ENCODE data around the gene ZNF823. TPM values are rescaled to one million over a fixed set of nuclear protein-coding genes. Genes with fewer than 3 reads are reported as not detected.
A peak's percentile ranks its signal among the peaks of the same experiment; 100 is the strongest.

Gene ZNF823
- total and polyA plus RNA-seq, 9 of the 15 experiments (the other 6 are each of a cell fraction or from before 2014, with no cell fraction given): 4.0 to 13.4 (median 6.1) TPM

DNA sequence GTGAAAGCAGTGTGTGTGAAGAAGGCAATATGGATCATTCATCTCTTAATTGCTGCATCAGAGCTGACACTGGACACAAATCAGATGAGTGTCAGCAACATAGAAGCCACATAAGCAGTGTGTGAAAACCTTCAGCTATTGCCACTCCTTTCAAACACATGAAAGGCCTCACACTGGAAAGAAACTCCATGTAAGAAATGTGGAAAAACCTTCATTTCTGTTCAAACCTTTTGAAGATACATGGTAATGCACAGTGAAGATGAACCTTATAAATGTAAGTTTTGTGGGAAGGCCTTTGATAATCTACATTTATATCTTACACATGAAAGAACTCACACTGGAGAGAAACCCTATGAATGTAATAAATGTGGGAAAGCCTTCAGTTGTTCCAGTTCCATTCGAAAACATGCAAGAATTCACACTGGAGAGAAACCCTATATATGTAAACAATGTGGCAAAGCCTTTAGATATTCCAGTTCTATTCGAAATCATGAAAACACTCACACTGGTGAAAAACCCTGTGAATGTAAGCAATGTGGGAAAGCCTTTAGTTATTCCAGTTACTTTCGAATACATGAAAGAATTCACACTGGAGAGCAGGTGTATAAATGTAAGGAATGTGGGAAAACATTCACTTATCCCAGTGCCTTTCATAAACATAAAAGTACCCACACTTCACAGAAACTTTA lies 53.6 kb downstream of the ZNF823 start:
- FAIRE-seq: no peak
- intact Hi-C loops (cut with micrococcal nuclease): no loop called here
- no TSS peak for BruUV-seq (replicated peaks)
- TF ChIP-seq RBM22 (IDR thresholded peaks at IDR 0.05; ENCODE audit: low read depth, low read length, poor library complexity, severe bottlenecking): no peak
- 0 out of 2 replicates have a peak, but pooled peaks have one; percentile 25 for TF ChIP-seq XRCC3 (IDR thresholded peaks at IDR 0.05)
- TF ChIP-seq SLC30A9 (CRISPR knock-in tag; IDR thresholded peaks at IDR 0.05): no peak
- TF ChIP-seq MCM7 (IDR thresholded peaks at IDR 0.05): no peak
- TF ChIP-seq, protein P1, sequence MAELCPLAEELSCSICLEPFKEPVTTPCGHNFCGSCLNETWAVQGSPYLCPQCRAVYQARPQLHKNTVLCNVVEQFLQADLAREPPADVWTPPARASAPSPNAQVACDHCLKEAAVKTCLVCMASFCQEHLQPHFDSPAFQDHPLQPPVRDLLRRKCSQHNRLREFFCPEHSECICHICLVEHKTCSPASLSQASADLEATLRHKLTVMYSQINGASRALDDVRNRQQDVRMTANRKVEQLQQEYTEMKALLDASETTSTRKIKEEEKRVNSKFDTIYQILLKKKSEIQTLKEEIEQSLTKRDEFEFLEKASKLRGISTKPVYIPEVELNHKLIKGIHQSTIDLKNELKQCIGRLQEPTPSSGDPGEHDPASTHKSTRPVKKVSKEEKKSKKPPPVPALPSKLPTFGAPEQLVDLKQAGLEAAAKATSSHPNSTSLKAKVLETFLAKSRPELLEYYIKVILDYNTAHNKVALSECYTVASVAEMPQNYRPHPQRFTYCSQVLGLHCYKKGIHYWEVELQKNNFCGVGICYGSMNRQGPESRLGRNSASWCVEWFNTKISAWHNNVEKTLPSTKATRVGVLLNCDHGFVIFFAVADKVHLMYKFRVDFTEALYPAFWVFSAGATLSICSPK (IDR thresholded peaks at IDR 0.05; ENCODE audit: borderline replicate concordance): no peak
- TF ChIP-seq, protein P2, sequence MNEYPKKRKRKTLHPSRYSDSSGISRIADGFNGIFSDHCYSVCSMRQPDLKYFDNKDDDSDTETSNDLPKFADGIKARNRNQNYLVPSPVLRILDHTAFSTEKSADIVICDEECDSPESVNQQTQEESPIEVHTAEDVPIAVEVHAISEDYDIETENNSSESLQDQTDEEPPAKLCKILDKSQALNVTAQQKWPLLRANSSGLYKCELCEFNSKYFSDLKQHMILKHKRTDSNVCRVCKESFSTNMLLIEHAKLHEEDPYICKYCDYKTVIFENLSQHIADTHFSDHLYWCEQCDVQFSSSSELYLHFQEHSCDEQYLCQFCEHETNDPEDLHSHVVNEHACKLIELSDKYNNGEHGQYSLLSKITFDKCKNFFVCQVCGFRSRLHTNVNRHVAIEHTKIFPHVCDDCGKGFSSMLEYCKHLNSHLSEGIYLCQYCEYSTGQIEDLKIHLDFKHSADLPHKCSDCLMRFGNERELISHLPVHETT (CRISPR knock-in tag; conservative IDR thresholded peaks at IDR 0.05 in 1 of 2, IDR thresholded peaks at IDR 0.05 in 1 of 2): no peak
- TF ChIP-seq, protein P3, sequence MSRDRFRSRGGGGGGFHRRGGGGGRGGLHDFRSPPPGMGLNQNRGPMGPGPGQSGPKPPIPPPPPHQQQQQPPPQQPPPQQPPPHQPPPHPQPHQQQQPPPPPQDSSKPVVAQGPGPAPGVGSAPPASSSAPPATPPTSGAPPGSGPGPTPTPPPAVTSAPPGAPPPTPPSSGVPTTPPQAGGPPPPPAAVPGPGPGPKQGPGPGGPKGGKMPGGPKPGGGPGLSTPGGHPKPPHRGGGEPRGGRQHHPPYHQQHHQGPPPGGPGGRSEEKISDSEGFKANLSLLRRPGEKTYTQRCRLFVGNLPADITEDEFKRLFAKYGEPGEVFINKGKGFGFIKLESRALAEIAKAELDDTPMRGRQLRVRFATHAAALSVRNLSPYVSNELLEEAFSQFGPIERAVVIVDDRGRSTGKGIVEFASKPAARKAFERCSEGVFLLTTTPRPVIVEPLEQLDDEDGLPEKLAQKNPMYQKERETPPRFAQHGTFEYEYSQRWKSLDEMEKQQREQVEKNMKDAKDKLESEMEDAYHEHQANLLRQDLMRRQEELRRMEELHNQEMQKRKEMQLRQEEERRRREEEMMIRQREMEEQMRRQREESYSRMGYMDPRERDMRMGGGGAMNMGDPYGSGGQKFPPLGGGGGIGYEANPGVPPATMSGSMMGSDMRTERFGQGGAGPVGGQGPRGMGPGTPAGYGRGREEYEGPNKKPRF (IDR thresholded peaks at IDR 0.05; ENCODE audit: low read depth, low read length): no peak
- no peak for TF ChIP-seq CBFB (CRISPR knock-in tag; IDR thresholded peaks at IDR 0.05)
- no peak for TF ChIP-seq FOXA1 (IDR thresholded peaks at IDR 0.05; ENCODE audit: borderline replicate concordance)
- TF ChIP-seq ZNF274 (IDR thresholded peaks at IDR 0.05; ENCODE audit: borderline replicate concordance, low read depth, low read length): no peak
- no peak for TF ChIP-seq CSDE1 (IDR thresholded peaks at IDR 0.05)
- TF ChIP-seq MAFF (IDR thresholded peaks at IDR 0.05; ENCODE audit: low read length): no peak
- no peak for TF ChIP-seq CC2D1A (IDR thresholded peaks at IDR 0.05)
- TF ChIP-seq, protein P4, sequence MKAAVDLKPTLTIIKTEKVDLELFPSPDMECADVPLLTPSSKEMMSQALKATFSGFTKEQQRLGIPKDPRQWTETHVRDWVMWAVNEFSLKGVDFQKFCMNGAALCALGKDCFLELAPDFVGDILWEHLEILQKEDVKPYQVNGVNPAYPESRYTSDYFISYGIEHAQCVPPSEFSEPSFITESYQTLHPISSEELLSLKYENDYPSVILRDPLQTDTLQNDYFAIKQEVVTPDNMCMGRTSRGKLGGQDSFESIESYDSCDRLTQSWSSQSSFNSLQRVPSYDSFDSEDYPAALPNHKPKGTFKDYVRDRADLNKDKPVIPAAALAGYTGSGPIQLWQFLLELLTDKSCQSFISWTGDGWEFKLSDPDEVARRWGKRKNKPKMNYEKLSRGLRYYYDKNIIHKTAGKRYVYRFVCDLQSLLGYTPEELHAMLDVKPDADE (conservative IDR thresholded peaks at IDR 0.05; ENCODE audit: control insufficient read depth, low read depth, low read length): no peak
- no peak for TF ChIP-seq ARID1B (IDR thresholded peaks at IDR 0.05)
- TF ChIP-seq RBM25 (IDR thresholded peaks at IDR 0.05; ENCODE audit: low read depth, low read length, severe bottlenecking): peak; percentile 38

More for the DNA sequence above, 53.6 kb downstream of the ZNF823 start:
- ATAC-seq: no peak
- no peak overlapping the region for H3K4me3 ChIP-seq
- no peak overlapping the region for H2AFZ ChIP-seq (ENCODE audit: low read depth, low read length)
- H3K9ac ChIP-seq (ENCODE audit: insufficient read depth in 1 of 2, low read depth in 2 of 2, low read length in 2 of 2): no peak overlapping the region
- H3K36me3 ChIP-seq (ENCODE audit: control insufficient read depth, insufficient read depth, low read length): peaks cover 10% of the 10 kb centered on the region; the same call in 2 of the 3 replicates
- POLR2A ChIA-PET: no interaction called here
- in situ Hi-C loops (cut with MboI): no loop called here
- H3K9me1 ChIP-seq (ENCODE audit: control insufficient read depth, insufficient read depth, low read length): no peaks in the 10 kb centered on the region
- no peaks in the 10 kb centered on the region for H3K4me1 ChIP-seq (replicated peaks in 1 of 2; ENCODE audit: control insufficient read depth in 2 of 2, insufficient read depth in 2 of 2, low read length in 2 of 2)
- no peaks in the 10 kb centered on the region for H3K27me3 ChIP-seq (ENCODE audit: control insufficient read depth in 2 of 2, insufficient read depth in 2 of 2, low read length in 2 of 2)
- WGBS (ENCODE audit: insufficient coverage, low coverage, missing lambda C conversion rate): 11% methylated on average over 3 of the region's 3 CpGs
- no peak overlapping the region for H3K27ac ChIP-seq (ENCODE audit: extremely low read depth, low read depth, low read length)
- H3K9me3 ChIP-seq (replicated peaks; ENCODE audit: control insufficient read depth, insufficient read depth, low read depth, low read length): peaks cover 8% of the 10 kb centered on the region
- CTCF ChIA-PET (ENCODE audit: low intra/inter-chr PET ratio): no interaction called here
- H3K4me2 ChIP-seq (ENCODE audit: insufficient read depth, low read length): no peak overlapping the region
- H3K79me2 ChIP-seq (ENCODE audit: control insufficient read depth, insufficient read depth, low read length): no peaks in the 10 kb centered on the region
- no peak for DNase-seq (ENCODE audit: extremely low read depth in 1 of 4, low spot score in 3 of 4)
- H4K20me1 ChIP-seq (replicated peaks; ENCODE audit: control insufficient read depth, insufficient read depth, low read length): no peaks in the 10 kb centered on the region

Measured in K562 (cell line).